MM.1S (cell line): ENCODE data around the gene GPR137B.

Source experiments
- DNase-seq: peaks from one replicate; pipeline ENCODE4 v3.0.0-alpha.2; 2015
- H2AFZ ChIP-seq: fragments of 300-600 bp; sonication (generic); 2 replicates; pipeline ENCODE4 v1.6.0; 2016; ENCODE audit warnings: antibody characterized with exemption, low read length
- H3F3A ChIP-seq: fragments of 300-600 bp; sonication (generic); 2 replicates; pipeline ENCODE4 v1.6.1; 2016; ENCODE audit warnings: mild to moderate bottlenecking, antibody characterized with exemption, low read length, moderate library complexity, mixed read lengths; ENCODE audit not compliant: insufficient read depth
- H3K27ac ChIP-seq: fragments of 300-600 bp; sonication (generic); 2 replicates; pipeline ENCODE4 v1.5.1; 2016; ENCODE audit warnings: mild to moderate bottlenecking, low read length
- H3K27me3 ChIP-seq: fragments of 300-600 bp; sonication (generic); replicated peaks from 2 replicates; pipeline ENCODE4 v1.6.0; 2016; ENCODE audit warnings: low read length; ENCODE audit not compliant: insufficient read depth
- H3K36me3 ChIP-seq: fragments of 300-600 bp; sonication (generic); replicated peaks from 2 replicates; pipeline ENCODE4 v1.6.1; 2016; ENCODE audit warnings: mild to moderate bottlenecking, low read length, mixed read lengths; ENCODE audit not compliant: insufficient read depth
- H3K4me1 ChIP-seq: fragments of 300-600 bp; sonication (generic); 2 replicates; pipeline ENCODE4 v1.6.1; 2016; ENCODE audit warnings: low read length, mixed read lengths
- H3K4me2 ChIP-seq: fragments of 300-600 bp; sonication (generic); 2 replicates; pipeline ENCODE4 v1.6.0; 2016; ENCODE audit warnings: low read depth, low read length
- H3K4me3 ChIP-seq: fragments of 300-600 bp; sonication (generic); 2 replicates; pipeline ENCODE4 v1.5.1; 2016; ENCODE audit warnings: low read length, mixed read lengths
- H3K79me2 ChIP-seq: fragments of 300-600 bp; sonication (generic); 2 replicates; pipeline ENCODE4 v1.6.1; 2016; ENCODE audit warnings: mixed run types, low read length, mixed read lengths
- H3K9ac ChIP-seq: fragments of 300-600 bp; sonication (generic); 2 replicates; pipeline ENCODE4 v1.6.1; 2016; ENCODE audit warnings: low read length, mixed read lengths
- H3K9me2 ChIP-seq: fragments of 300-600 bp; sonication (generic); replicated peaks from 2 replicates; pipeline ENCODE4 v1.6.1; 2016; ENCODE audit warnings: mild to moderate bottlenecking, low read length, mixed read lengths; ENCODE audit not compliant: insufficient read depth
- H3K9me3 ChIP-seq: fragments of 300-600 bp; sonication (generic); replicated peaks from 2 replicates; pipeline ENCODE4 v1.6.1; 2016; ENCODE audit warnings: mild to moderate bottlenecking, low read length, mixed read lengths; ENCODE audit not compliant: insufficient read depth
- H4K20me1 ChIP-seq: fragments of 300-600 bp; sonication (generic); 2 replicates; pipeline ENCODE4 v1.6.1; 2016; ENCODE audit warnings: mild to moderate bottlenecking, low read length, moderate library complexity, mixed read lengths; ENCODE audit not compliant: insufficient read depth
- EZH2 ChIP-seq: fragments of 300-600 bp; sonication (generic); optimal IDR thresholded peaks from 2 replicates; pipeline ENCODE3; 2017; ENCODE audit warnings: low read depth, mild to moderate bottlenecking, antibody characterized with exemption, low read length, mixed read lengths
- EZH2phosphoT487 ChIP-seq: fragments of 300-600 bp; sonication (generic); IDR thresholded peaks from 2 replicates; pipeline ENCODE4 v1.6.1; 2018; ENCODE audit warnings: antibody characterized with exemption, low read length
- TF ChIP-seq, protein P1 (sequence below): fragments of 300-600 bp; sonication (generic); IDR thresholded peaks from 2 replicates; pipeline ENCODE4 v1.5.1; 2016; ENCODE audit warnings: antibody characterized with exemption, low read length, mixed read lengths

Gene GPR137B

DNA sequence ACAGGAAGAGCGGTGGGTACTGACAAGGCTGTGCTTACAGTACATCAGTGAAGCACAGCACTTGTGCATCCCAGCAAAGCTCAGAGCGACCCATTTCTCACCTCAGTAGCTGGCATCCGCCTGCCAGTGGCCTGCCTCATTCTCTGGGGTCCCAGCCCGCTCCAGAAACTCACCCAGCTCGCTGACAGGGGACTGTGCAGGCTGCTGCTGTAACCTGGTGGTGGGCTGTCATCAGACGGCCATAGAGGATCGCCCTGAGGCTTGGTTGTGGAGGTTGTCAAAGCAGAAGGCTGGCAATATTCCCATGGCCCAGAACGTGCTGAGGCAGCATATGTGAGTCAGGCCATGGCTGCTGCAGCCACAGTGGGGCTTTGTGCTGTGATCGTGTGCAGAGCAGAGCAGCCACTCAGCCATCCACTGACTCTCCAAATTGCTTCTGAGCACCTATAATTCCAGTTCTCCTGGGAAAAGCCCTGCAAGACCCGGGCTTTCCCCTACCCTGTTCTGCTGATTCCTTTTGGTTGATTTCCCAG, 13.6 kb upstream of the GPR137B start:
- Histone ChIP-seq H3K4me2 (no peak overlapping the region), H3F3A (no peaks in the 10 kb centered on the region), H3K9me2 (no peaks in the 10 kb centered on the region), H3K4me1 (no peaks in the 10 kb centered on the region), H3K27ac (no peak overlapping the region), H3K36me3 (no peaks in the 10 kb centered on the region), H2AFZ (no peak overlapping the region), H4K20me1 (no peaks in the 10 kb centered on the region), H3K27me3 (peaks cover 10% of the 10 kb centered on the region), H3K4me3 (no peak overlapping the region), H3K79me2 (no peaks in the 10 kb centered on the region), H3K9me3 (no peaks in the 10 kb centered on the region), H3K9ac (no peak overlapping the region)
- TF ChIP-seq EZH2 (no peak), EZH2phosphoT487 (no peak)
- TF ChIP-seq, protein P1, sequence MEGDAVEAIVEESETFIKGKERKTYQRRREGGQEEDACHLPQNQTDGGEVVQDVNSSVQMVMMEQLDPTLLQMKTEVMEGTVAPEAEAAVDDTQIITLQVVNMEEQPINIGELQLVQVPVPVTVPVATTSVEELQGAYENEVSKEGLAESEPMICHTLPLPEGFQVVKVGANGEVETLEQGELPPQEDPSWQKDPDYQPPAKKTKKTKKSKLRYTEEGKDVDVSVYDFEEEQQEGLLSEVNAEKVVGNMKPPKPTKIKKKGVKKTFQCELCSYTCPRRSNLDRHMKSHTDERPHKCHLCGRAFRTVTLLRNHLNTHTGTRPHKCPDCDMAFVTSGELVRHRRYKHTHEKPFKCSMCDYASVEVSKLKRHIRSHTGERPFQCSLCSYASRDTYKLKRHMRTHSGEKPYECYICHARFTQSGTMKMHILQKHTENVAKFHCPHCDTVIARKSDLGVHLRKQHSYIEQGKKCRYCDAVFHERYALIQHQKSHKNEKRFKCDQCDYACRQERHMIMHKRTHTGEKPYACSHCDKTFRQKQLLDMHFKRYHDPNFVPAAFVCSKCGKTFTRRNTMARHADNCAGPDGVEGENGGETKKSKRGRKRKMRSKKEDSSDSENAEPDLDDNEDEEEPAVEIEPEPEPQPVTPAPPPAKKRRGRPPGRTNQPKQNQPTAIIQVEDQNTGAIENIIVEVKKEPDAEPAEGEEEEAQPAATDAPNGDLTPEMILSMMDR = no peak
- DNase-seq = no peak

DNA sequence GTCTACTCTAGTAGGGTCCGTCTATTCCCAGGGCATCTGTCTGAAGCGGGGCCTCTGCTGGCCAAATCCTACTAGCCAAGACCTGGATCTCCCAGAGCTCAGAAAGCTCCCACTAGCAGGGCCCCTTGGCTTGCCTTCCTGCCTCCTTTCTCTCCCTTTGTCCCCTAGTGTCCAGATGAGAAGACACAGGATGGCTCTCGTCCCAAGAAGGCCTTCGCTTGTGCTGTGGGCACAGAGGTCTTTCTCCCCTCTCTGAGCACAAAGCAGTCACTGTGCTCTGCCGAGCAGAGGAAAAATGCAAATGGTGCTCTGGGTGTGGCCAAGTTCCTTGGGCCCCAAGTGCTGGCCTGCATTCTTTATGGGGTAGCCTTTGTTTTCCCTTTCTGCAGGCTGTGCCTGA, 13.0 kb upstream of the GPR137B start:
- no peak overlapping the region for H2AFZ ChIP-seq
- no peak overlapping the region for H3K4me2 ChIP-seq
- DNase-seq = no peak

DNA sequence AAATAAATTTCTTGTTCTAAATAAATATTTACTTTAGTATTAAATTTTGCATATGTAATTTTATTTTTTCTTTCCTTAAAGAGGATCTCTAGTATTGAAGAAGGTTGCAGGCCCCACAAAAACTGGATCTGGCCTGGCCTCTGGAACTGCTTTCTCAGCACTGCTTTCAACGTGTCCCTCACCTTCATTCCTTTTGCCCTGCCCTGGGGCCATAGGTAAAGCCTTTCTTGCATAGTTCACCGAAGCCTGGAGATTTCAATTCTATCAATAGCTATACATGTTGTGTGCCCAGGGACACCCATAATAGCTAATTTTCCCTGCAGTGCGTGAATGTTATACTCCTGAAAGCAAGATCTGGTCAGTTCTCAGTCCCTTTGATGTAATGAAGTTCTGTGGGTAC, 12.0 kb upstream of the GPR137B start:
- no peaks in the 10 kb centered on the region for H4K20me1 ChIP-seq
- no peaks in the 10 kb centered on the region for H3K36me3 ChIP-seq
- no peaks in the 10 kb centered on the region for H3K9me2 ChIP-seq
- no peaks in the 10 kb centered on the region for H3F3A ChIP-seq
- no peak overlapping the region for H3K4me2 ChIP-seq
- H2AFZ ChIP-seq = no peak overlapping the region
- no peaks in the 10 kb centered on the region for H3K79me2 ChIP-seq
- H3K9ac ChIP-seq = no peak overlapping the region
- TF ChIP-seq, protein P1 = no peak
- no peak for TF ChIP-seq EZH2
- TF ChIP-seq EZH2phosphoT487 = no peak
- H3K4me3 ChIP-seq = no peak overlapping the region
- peaks cover 5% of the 10 kb centered on the region; the same call in 1 of the 2 replicates for H3K27me3 ChIP-seq
- no peak for DNase-seq
- H3K27ac ChIP-seq = no peak overlapping the region
- no peaks in the 10 kb centered on the region for H3K4me1 ChIP-seq
- H3K9me3 ChIP-seq = no peaks in the 10 kb centered on the region

More for the DNA sequence above, 13.0 kb upstream of the GPR137B start:
- Histone ChIP-seq H3K27me3 (peaks cover 6% of the 10 kb centered on the region), H3F3A (no peaks in the 10 kb centered on the region), H3K27ac (no peak overlapping the region), H3K4me1 (no peaks in the 10 kb centered on the region), H3K79me2 (no peaks in the 10 kb centered on the region), H3K4me3 (no peak overlapping the region), H4K20me1 (no peaks in the 10 kb centered on the region), H3K9me3 (no peaks in the 10 kb centered on the region), H3K36me3 (no peaks in the 10 kb centered on the region), H3K9ac (no peak overlapping the region), H3K9me2 (no peaks in the 10 kb centered on the region)
- TF ChIP-seq, protein P1 = no peak
- TF ChIP-seq EZH2 (no peak), EZH2phosphoT487 (no peak)
